GM18520 (cell line): ENCODE data around the gene DKK1.

Experiments
- ATAC-seq: cut with Tn5 transposase; IDR thresholded peaks from one replicate; pipeline ENCODE4 v1.9.1; 2021; ENCODE audit not compliant: unreplicated experiment

DKK1 gene

DNA sequence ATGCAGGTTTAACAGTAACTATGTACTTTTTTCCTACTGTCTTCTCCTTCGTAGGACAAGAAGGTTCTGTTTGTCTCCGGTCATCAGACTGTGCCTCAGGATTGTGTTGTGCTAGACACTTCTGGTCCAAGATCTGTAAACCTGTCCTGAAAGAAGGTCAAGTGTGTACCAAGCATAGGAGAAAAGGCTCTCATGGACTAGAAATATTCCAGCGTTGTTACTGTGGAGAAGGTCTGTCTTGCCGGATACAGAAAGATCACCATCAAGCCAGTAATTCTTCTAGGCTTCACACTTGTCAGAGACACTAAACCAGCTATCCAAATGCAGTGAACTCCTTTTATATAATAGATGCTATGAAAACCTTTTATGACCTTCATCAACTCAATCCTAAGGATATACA lies 2.4 kb downstream of the DKK1 start:
- ATAC-seq, result no peak

DNA sequence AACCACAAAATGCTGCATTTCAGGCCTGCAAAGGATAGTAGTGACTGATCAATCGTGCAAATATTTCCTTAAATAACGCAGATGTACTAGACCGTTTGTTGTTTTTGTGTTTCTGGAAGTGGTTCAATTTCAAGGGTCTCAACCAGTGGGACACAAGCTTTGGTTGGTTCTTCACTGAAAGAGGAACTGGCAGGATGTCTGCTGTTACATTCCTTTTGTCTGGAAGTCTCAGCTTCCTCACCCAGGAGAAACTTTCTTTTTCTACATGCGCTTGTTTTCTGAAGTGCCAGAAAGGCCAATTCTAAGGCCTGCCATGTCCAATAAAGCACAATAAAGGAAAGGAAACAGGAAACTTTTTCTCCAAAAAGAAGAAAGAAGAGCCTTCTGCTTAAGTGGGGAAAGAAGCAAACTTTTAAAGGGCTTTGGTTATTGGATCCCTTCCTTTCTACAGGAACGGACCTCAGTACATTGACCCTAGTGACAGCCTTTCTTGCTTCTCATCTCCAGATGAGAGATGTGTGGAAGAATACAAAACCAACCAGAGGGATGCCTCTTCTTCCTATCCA lies 4.1 kb downstream of the DKK1 start:
- ATAC-seq, result no peak

DNA sequence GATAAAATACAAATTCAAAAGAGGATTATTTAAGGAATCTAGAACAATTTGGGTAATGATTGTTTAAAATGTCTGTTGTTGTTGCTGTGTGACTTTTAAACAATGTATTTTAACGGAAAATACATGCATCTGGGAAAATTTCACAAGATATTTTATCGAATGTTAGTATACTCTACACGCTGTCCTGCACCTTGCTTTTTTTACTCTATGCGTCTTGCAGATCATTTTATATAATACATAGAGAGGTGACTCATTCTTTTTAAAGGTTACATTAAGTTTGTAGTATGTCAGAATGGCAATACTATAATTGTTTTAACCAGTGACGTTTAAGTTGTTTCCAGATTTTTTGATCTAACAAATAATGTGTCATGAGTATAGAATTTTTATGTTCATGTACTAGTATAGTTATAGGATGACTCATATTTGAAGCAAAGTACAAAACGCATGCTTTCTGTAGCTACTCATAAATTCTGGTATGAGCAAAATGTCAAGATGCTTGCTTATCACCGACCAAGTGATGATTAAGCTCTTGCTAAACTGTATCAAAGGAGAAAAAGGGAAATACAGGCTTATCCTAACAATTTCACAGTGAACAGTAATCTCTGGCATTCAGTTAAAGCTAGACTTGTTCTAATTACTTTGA lies 4.9 kb downstream of the DKK1 start:
- no peak for ATAC-seq

DNA sequence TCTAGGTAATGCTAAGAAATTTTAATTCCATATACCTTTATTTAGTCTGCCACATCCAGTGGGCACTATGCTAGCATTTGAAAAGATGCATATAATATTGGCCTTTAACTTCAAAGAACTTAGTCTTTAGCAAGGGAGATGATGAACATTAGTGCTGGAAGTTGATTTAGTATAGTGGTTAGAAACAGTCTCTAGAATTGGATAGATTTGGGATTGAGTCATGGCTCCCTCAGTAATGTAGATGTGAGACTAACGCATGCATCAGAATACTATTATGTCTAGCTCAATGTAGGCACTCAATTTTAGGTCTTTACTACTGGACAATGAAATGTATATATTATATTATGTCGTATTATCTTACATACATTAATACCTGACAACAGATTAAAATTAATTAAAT lies 5.8 kb downstream of the DKK1 start:
- ATAC-seq, result no peak

DNA sequence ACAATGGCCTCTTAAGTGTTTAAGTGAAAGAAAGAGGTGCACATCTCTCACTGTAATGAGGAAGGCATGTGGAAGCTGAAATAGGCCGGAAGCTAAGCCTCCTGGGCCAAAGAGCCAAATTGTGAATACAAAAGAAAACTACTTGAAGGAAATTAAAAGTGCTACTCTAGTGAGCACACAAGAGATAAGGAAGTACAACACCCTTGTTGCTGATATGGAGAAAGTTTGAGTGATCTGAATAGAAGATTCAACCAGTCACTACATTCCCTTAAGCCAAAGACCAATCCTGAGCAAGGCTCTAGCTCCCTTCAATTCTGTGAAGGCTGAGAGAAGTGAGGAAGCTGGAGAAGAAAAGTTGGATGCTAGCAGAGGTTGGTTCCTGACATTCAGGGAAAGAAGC lies 8.2 kb downstream of the DKK1 start:
- no peak for ATAC-seq

DNA sequence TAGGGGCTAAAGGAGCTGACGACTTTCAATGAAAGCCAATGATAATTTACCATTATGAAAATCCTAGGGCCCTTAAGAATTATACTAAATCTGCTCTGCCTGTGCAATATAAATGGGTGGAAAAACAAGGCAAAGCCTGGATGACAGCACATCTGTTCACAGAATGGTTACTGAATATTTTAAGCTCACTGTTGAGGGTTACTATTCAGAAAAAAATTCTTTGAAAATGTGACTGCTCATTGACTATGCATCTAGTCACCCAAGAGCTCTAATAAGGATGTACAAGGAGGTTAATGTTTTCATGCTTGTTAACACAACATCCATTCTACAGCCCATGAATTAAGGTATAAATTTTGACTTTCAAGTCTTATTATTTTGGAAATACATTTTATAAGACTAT lies 8.9 kb downstream of the DKK1 start:
- ATAC-seq, result no peak

DNA sequence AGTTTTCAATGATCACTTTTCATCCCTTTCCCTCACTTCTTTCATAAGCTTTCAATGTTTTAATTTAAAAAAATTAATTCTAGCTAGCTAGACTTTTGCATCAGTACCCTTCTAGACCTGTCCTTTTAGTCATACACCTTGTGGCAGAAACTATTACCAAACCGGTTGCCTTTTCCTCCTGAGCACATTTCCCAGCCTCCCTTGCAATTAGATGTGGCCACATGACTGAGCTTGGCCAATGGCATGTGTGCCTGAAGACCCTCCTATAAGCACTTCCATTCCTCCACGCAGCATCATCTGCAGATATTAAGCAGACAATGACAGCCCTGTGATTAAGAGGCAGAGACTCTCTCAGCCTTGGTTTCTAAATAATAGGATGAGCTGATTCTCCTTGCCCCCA lies 12.3 kb downstream of the DKK1 start:
- no peak for ATAC-seq

DNA sequence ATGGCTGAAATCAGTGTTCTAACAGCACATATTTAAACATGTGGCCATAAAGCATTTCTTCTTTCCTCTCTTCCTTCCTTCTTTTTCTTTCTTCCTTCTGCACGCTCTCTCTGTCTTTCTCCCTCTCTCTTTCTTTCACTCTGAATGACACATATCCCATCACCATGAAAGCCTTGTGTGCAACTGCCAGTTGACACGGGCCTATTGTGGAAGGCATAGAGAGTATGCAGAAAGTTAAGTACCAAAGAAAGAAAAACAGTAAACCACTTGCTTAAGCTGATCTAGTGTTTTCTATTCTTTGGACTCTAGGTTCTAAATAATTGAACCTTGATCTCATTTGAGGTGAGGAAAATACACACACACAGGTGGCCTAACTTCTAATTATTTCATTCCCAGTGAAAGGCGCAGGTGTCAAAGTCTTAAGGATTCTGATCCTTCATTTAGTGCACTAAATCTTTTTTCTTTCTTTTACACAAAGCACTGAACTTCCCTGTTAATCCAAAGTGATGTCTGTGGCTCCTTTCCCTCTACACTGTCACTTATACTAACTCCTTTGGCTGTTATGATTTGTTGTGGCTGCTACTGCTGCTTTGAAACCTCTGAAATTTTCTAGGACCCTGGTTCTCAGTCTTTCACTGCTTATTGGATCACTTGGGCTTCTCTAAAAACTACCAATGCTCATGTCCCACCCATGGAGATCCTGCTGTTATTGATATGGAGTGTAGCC lies 17.7 kb downstream of the DKK1 start:
- ATAC-seq, result no peak

DNA sequence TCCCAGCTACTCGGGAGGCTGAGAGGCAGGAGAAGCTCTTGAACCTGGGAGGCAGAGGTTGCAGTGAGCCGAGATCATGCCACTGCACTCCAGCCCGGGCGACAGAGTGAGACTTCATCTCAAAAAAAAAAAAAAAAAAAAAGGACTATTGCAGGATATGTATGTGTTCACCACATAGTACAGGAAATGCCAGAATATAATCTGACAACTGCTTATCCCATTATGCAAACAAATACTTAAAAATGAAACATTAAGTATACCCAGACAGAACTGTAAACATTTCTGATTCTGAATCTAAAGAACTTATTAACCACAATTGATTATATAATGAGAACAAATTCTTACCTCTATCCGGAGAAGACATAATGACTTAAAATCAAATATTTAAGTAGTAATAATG lies 18.7 kb downstream of the DKK1 start:
- no peak for ATAC-seq

DNA sequence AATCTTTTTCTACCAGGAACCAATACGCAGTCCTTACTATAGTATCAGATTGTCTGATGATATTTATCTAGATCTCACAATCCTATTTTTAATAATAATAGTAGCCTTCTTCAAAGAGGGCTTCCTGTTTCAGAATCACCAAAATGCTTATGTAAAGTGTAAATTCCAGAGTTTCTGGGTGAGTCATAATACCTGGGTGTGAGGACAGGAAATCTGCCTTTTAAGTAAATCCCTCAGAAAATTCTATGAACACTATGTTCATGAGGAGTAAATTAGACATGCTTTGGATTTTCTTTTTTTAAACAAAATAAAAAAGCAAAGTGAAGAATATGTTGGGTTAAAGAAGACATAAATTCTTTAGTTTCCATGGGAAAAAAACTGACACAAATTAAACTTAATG lies 20.5 kb downstream of the DKK1 start:
- no peak for ATAC-seq

DNA sequence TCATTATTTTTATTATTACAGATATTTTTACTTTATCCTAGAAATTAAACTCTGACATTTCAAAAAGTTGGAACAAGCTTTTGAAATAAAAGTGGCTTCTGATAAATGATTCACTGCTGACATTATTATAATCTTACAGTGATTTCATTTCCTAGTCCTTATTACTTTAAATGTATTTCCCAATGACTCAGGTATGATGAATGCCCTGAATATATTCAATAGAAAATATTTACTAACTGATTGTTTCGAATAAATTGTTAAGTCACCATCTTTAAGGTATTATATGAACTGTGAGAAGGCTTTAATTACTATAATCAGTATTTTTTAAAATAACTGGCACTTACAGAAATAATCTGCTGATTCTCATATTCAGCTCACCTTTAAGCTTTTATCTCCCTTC lies 21.6 kb downstream of the DKK1 start:
- no peak for ATAC-seq

DNA sequence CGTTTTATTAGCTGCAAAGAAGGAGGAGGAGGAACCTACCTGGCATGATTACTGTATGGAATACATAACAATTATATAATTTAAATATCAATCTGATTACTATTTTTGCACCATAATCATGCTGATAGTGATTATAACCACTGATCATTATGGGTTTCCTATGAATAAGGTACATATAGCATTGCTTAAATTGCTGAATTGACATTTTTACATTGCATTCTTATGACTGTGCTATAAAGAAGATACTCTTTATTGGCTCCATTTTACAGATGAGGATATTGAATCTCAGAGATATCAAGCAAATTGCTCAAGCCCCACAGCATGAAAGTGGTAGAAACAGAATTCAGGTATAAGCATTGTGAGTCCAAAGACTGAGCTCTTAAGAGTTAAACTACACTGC lies 23.1 kb downstream of the DKK1 start:
- ATAC-seq, result no peak

DNA sequence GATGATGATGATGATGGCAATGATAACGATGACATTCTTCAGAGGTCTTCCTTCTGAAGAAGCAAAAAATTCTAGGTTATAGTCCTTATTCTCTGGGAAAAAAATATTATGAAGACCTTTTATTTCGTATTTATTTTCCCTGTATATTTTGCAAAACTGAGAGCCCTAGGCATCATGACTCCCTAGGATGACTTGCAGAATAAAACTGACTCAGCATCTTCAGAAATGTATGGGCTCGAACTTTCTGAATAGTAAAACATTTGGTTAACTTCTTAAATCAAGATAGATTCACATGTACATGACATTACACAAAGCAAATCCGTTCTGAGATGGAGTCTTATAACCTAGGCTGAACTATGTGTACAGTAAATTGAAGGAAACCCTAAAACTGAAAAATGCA lies 29.4 kb downstream of the DKK1 start:
- ATAC-seq, result no peak

DNA sequence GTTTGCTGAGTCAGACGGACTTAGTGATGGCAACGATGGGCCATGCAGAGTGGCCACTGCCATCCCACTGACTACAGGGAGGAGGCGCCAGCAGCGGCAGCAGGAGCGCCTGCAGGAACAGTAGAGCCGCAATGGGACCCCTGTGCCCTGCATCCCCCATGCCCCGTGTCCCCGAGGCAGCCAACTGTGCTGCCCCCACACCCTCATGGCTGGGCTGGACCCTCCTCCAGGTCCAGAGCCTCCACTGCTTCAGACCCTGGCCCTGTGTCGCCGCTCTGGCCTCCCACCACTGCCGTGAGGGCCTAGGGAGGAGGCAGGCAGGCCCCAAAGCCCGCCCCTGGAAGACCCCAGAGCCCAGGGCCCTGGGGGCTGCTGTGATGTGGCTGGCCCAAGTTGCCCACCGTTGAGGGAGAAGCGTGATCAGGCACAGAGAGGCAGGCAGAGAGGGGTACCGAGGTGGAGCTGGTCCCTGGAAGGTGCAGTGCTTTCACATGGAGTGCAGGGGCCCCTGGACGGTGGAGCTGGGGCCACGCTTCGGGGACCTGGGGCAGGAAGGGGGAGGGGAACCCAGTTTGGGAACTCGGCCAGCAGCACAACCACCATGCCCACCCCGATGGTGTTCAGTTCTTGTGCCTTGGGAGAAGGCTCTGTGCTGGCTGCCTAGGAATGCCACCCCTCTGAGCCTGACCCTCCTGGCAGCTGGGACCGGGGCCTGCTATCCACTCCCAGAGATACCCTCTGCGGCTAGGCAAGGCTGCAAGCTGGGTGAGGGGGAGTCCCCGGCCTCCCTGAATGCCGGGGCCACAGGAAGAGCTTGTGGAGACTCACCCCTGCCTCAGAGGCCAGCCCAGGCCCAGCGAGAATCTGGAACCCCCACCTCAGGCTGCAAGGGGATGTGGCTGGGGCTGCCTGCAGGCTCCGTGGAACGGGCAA lies 32.6 kb downstream of the DKK1 start:
- ATAC-seq, result no peak

DNA sequence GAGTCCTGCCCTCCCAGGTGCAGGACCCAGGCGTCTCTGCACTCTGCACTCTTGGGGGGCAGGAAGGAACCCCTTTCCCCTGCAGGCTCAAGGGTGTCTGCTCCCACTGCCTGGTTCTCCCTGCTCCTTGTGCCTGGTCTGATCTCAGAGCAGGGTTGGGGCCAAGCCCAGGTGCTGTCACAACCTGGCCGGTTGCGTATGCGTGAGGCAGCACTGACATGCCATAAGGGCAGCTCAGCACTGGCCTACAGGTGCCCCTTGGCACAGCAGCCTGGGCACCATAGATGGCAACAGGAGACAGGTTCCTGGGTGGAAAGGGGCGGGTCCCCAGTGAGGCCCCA lies 33.2 kb downstream of the DKK1 start:
- no peak for ATAC-seq

DNA sequence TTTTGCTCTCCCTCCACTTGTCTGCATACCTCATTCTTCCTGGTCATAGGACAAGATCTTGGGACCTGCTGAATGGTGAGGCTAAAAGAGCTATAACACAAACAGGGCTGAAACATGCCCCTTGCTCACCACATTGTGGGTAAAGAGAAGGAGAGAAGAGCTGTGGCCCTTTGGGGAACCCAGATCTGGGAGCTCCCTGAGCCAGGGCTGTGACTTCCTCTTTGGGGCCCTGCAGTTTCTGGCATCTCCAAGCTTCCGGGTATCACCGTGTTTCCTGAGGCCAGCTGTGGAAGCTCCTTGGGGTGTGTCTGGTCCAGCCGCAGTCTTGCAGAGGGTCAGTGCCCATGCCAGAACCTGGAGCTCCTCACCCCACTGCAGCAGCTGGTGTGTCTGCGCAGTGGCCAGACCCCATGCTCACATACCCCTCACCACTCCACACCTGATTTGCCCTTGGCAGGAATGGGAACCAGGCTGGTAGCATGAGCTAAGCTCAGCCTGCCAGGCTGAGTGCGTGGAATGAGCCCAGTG lies 34.0 kb downstream of the DKK1 start:
- ATAC-seq, result no peak

DNA sequence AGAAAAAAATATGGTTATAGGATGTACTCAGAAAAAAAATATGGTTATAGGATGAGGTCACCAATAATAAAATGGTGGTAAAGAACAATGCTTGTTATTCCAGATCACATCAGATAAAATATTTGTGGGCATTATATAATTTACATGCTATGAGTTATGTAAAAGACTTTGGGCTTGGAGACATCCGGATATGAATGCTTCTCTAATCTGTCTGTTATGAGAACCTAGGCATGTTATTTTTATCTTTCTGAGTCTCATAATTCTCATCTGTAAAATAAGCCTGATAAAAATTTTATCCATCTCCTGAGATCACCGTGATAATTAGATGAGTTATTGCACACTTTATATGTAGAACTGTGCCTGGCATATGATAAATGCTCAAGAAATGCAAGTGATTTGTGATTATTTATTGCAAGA lies 37.8 kb downstream of the DKK1 start:
- ATAC-seq, result no peak

DNA sequence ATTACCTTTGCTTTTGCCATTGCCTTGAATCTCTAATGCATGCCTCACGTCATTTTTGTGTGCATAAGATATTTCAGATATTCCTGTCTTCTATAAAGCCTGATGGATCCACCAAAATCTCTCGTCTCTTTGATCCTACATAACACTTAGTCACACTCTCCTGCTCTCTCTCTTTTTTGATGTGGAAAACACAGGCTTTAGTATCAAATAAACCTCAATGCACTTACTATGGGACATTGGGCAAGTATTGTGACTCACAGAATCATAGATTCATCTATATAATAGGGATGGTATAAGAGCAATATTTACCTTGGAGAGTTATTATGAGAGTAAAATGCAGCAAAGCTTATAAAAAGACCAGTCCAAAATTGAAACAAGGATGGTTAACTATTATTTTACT lies 39.1 kb downstream of the DKK1 start:
- no peak for ATAC-seq

DNA sequence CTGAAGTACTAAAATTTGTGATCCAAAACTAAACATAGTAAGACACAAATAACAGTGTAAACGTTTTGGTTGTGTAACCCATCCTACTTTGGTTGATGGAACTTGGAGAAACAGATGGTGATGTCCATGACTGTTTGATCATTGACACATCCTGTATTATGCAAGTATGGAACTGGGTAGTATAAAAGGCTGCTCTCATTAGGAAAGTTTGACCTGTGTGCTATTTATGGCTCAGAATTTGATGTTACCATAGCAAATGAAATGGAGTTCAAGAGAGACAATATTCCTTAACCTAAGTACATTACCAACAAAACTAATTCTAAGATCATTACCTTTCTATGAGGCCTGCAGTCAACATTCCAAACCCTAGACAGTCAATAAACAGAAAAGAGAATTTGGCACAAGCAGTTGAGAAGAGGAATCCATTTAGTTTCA lies 39.9 kb downstream of the DKK1 start:
- ATAC-seq, result no peak

DNA sequence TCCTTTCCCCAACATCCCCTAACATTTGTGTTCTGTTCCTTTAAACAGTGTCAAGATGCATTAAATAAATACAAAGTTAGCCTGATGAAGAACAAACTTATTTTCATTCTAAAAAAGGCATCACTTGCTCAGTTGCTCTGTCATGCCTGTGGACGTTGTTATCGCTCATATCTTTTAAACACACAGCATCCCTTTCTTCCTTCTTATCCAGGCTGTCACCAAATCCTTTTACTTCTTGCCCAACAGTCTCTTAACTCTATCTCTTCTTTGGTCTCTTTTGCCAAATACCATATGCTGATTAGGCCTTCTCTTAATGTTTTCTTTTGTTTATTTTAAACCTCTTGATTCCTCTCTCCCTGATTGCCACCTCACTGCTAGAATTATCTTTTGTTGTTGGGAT lies 43.9 kb downstream of the DKK1 start:
- no peak for ATAC-seq

DNA sequence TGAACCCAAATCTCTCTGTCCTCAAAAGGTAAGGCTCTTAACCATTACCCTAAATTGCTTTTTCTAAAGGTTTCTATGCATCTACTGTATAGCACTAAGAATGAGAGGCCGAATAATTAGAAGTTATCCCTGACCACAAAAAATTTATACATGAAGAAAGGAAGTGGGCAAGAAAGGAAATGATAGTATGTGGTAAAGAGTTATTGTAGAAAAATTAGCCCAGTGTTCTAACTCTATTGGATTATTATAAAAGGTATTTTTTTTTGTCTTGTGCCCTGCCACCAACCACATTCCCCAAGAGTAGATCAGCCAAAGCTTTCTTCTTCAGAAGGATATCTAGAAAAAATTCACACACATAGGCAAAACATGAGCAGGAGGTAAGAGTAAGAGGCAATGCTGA lies 45.4 kb downstream of the DKK1 start:
- ATAC-seq, result no peak
